OCI-LY1 (cell line): ENCODE data around the gene DNASE2.
A peak's percentile ranks its signal among the peaks of the same experiment; 100 is the strongest.

Source experiments
- H2AFZ ChIP-seq: fragments of 200-600 bp; sonication (generic), shearing (Covaris generic); 2 replicates; pipeline ENCODE4 v1.6.0; 2014; ENCODE audit warnings: antibody characterized with exemption, mild to moderate bottlenecking, low read length
- H3F3A ChIP-seq: fragments of 200-600 bp; sonication (generic), shearing (Covaris generic); 2 replicates; pipeline ENCODE4 v1.6.0; 2014; ENCODE audit warnings: mild to moderate bottlenecking, antibody characterized with exemption, low read length, moderate library complexity; ENCODE audit not compliant: insufficient read depth
- H3K27ac ChIP-seq: fragments of 200-600 bp; sonication (generic); 2 replicates; pipeline ENCODE4 v1.5.1; 2014; ENCODE audit warnings: low read length, mixed run types, mild to moderate bottlenecking, low read depth; ENCODE audit not compliant: poor library complexity, severe bottlenecking
- H3K27me3 ChIP-seq: fragments of 200-600 bp; sonication (generic); 2 replicates; pipeline ENCODE4 v1.6.0; 2014; ENCODE audit warnings: antibody characterized with exemption, mild to moderate bottlenecking, low read length, moderate library complexity; ENCODE audit not compliant: insufficient read depth
- H3K36me3 ChIP-seq: fragments of 200-600 bp; sonication (generic); 2 replicates; pipeline ENCODE4 v1.6.1; 2014; ENCODE audit warnings: mild to moderate bottlenecking, antibody characterized with exemption, low read length, moderate library complexity, mixed read lengths; ENCODE audit not compliant: insufficient read depth
- H3K4me1 ChIP-seq: fragments of 200-600 bp; sonication (generic); 2 replicates; pipeline ENCODE4 v1.5.1; 2014; ENCODE audit warnings: mild to moderate bottlenecking, low read length, moderate library complexity; ENCODE audit not compliant: insufficient read depth, severe bottlenecking
- H3K4me2 ChIP-seq: fragments of 200-600 bp; sonication (generic), shearing (Covaris generic); 2 replicates; pipeline ENCODE4 v1.6.1; 2014; ENCODE audit warnings: low read length
- H3K4me3 ChIP-seq: fragments of 200-600 bp; sonication (generic); 2 replicates; pipeline ENCODE4 v1.5.1; 2014; ENCODE audit warnings: low read length, low read depth, mild to moderate bottlenecking, mixed read lengths; ENCODE audit not compliant: poor library complexity, severe bottlenecking
- H3K79me2 ChIP-seq: fragments of 200-600 bp; shearing (Covaris generic); 2 replicates; pipeline ENCODE4 v1.6.1; 2016; ENCODE audit warnings: mixed run types, low read length, mixed read lengths; ENCODE audit not compliant: insufficient read depth
- H3K9ac ChIP-seq: fragments of 200-600 bp; sonication (generic), shearing (Covaris generic); 2 replicates; pipeline ENCODE4 v1.6.1; 2014; ENCODE audit warnings: mild to moderate bottlenecking, low read length, mixed read lengths
- H3K9me2 ChIP-seq: fragments of 200-600 bp; sonication (generic), shearing (Covaris generic); 2 replicates; pipeline ENCODE4 v1.6.1; 2014; ENCODE audit warnings: low read depth, mild to moderate bottlenecking, low read length, mixed read lengths
- H3K9me3 ChIP-seq: fragments of 200-600 bp; shearing (Covaris generic); 2 replicates; pipeline ENCODE4 v1.6.1; 2014; ENCODE audit warnings: low read length, mixed read lengths
- H4K20me1 ChIP-seq: fragments of 200-600 bp; sonication (generic), shearing (Covaris generic); 2 replicates; pipeline ENCODE4 v1.6.0; 2016; ENCODE audit warnings: mild to moderate bottlenecking, low read length; ENCODE audit not compliant: insufficient read depth
- EZH2 ChIP-seq: fragments of 200-600 bp; sonication (generic), shearing (Covaris generic); IDR thresholded peaks from 2 replicates; pipeline ENCODE4 v1.8.0; 2017; ENCODE audit warnings: borderline replicate concordance, mixed run types, mild to moderate bottlenecking, antibody characterized with exemption, low read length, moderate library complexity, mixed read lengths
- TF ChIP-seq, protein P1 (sequence below): fragments of 200-600 bp; sonication (generic), shearing (Covaris generic); IDR thresholded peaks from 2 replicates; pipeline ENCODE4 v1.5.1; 2017; ENCODE audit warnings: mild to moderate bottlenecking, antibody characterized with exemption, low read length, moderate library complexity, mixed read lengths

Gene DNASE2

DNA sequence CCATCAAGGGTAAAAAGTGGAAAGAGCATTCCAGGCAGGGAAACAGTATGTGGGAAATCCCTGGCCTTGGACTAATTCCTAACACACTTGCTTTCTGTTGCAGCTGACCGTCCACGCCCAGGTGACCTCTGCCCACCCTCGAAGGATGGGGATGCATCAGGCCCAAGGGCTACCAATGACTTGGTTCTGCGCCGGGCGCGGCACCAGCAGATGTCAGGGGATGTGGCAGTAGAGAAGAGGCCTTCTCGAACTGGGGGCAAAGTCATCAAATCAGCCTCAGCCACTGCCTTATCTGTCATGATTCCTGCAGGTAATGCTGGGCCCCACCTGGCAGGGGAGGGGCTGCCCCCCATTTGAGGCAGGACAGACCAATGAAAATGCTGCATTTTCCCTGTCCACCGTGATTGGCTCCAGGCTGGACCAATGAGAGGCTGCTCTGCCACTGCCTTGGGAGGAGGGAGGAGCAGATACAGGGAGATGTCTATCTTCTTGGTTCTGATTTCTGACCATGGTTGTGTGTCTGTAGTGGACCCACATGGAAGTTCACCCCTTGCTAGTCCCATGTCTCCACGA lies 12.6 kb downstream of the DNASE2 start:
- Histone ChIP-seq H3K27me3 (no peaks in the 10 kb centered on the region), H3F3A (no peaks in the 10 kb centered on the region), H3K36me3 (peaks cover 18% of the 10 kb centered on the region), H2AFZ (no peak overlapping the region), H3K4me3 (no peak overlapping the region), H4K20me1 (no peaks in the 10 kb centered on the region), H3K4me2 (no peak overlapping the region), H3K9me2 (no peaks in the 10 kb centered on the region), H3K9me3 (no peaks in the 10 kb centered on the region), H3K27ac (no peak overlapping the region), H3K4me1 (peaks cover 10% of the 10 kb centered on the region), H3K9ac (no peak overlapping the region), H3K79me2 (no peaks in the 10 kb centered on the region)
- no peak for TF ChIP-seq EZH2
- TF ChIP-seq, protein P1, sequence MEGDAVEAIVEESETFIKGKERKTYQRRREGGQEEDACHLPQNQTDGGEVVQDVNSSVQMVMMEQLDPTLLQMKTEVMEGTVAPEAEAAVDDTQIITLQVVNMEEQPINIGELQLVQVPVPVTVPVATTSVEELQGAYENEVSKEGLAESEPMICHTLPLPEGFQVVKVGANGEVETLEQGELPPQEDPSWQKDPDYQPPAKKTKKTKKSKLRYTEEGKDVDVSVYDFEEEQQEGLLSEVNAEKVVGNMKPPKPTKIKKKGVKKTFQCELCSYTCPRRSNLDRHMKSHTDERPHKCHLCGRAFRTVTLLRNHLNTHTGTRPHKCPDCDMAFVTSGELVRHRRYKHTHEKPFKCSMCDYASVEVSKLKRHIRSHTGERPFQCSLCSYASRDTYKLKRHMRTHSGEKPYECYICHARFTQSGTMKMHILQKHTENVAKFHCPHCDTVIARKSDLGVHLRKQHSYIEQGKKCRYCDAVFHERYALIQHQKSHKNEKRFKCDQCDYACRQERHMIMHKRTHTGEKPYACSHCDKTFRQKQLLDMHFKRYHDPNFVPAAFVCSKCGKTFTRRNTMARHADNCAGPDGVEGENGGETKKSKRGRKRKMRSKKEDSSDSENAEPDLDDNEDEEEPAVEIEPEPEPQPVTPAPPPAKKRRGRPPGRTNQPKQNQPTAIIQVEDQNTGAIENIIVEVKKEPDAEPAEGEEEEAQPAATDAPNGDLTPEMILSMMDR = no peak

DNA sequence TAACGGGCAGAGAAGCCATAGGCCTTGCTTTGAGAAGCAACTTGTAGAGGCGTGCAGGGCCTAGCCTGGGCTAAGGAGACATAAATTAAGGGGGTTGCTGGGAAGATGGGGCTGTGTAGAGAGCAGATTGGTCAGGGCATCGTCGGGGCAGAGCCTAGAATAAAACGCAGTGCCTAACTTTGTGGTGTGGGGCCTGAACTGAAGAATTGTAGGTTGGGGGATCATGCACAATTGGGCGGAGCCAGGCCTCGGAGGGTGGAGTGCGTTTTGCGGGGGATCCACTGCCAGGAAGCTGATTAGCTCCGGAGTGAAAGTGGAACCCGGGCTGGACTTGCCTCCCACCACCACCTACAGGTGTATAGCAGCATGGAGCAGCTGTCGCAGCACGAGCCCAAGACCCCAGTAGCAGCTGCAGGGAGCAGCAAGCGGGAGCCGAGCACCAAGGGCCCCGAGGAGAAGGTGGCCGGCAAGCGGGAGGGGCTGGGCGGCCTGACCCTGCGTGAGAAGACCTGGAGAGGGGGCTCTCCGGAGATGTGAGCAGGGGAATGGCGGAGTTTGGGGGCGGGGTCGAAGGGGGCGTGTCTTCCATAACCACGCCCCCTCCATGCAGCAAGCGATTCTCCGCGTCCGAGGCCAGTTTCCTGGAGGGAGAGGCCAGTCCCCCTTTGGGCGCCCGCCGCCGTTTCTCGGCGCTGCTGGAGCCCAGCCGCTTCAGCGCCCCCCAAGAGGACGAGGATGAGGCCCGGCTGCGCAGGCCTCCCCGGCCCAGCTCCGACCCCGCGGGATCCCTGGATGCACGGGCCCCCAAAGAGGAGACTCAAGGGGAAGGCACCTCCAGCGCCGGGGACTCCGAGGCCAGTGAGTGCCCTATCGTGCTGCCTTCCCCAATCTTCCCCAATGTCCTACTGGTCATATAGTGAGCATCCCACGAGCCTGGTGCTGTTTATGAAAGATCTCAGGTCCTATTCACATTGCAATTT lies 13.8 kb downstream of the DNASE2 start:
- Histone ChIP-seq H3F3A (no peaks in the 10 kb centered on the region), H3K27me3 (no peaks in the 10 kb centered on the region), H3K9me2 (no peaks in the 10 kb centered on the region), H3K4me2 (peak overlapping the region; percentile 66), H3K36me3 (peaks cover 6% of the 10 kb centered on the region; the same call in 1 of the 2 replicates), H4K20me1 (no peaks in the 10 kb centered on the region), H2AFZ (no peak overlapping the region), H3K9ac (peak overlapping the region; percentile 21; the same call in 1 of the 2 replicates), H3K27ac (no peak overlapping the region), H3K4me3 (peak overlapping the region; percentile 56), H3K9me3 (no peaks in the 10 kb centered on the region), H3K4me1 (peaks cover 10% of the 10 kb centered on the region), H3K79me2 (no peaks in the 10 kb centered on the region)
- TF ChIP-seq, protein P1 = no peak; the same call in 1 of the 2 replicates
- TF ChIP-seq EZH2 = no peak

- Histone ChIP-seq H3K27me3 (no peaks in the 10 kb centered on the region), H3K79me2 (no peaks in the 10 kb centered on the region), H3K4me3 (no peak overlapping the region), H3K36me3 (0 out of 2 replicates have a peak, but pooled peaks cover 4% of the 10 kb centered on the region), H3F3A (no peaks in the 10 kb centered on the region), H3K9me3 (no peaks in the 10 kb centered on the region), H3K27ac (no peak overlapping the region), H4K20me1 (no peaks in the 10 kb centered on the region), H3K4me2 (no peak overlapping the region), H3K4me1 (peaks cover 10% of the 10 kb centered on the region), H3K9ac (no peak overlapping the region), H3K9me2 (no peaks in the 10 kb centered on the region), H2AFZ (no peak overlapping the region)
- no peak for TF ChIP-seq EZH2
- TF ChIP-seq, protein P1 = no peak
Measured at GRCh38 chr19:12866416-12867119, 14.7 kb downstream of the DNASE2 start.
